OCI-M1 (cell line): ENCODE results near the gene LIN28A.

ENCODE experiments used
- DNase-seq: peaks from one replicate; lab custom pipeline; 2025; lab: John Stamatoyannopoulos, UW

Gene LIN28A

GRCh38 chr1:26434161-26434752, 23.6 kb downstream of the LIN28A start:
- no peak for DNase-seq

- no peak for DNase-seq
Measured at GRCh38 chr1:26438041-26438440, 27.4 kb downstream of the LIN28A start.

GRCh38 chr1:26440259-26440658, 29.6 kb downstream of the LIN28A start:
- DNase-seq: no peak

- no peak for DNase-seq
Measured at GRCh38 chr1:26449868-26450267, 39.3 kb downstream of the LIN28A start.

- DNase-seq: peak; percentile 20
Measured at GRCh38 chr1:26450908-26451307, 40.3 kb downstream of the LIN28A start.

GRCh38 chr1:26452459-26453183, 42.0 kb downstream of the LIN28A start:
- DNase-seq: no peak

- DNase-seq: no peak
Measured at GRCh38 chr1:26459148-26459547, 48.5 kb downstream of the LIN28A start.

GRCh38 chr1:26459573-26460031, 49.0 kb downstream of the LIN28A start:
- no peak for DNase-seq

GRCh38 chr1:26468911-26469310, 58.3 kb downstream of the LIN28A start:
- no peak for DNase-seq

GRCh38 chr1:26469558-26469957, 58.9 kb downstream of the LIN28A start:
- DNase-seq: no peak

GRCh38 chr1:26470878-26471497, 60.4 kb downstream of the LIN28A start:
- peak; percentile 50 for DNase-seq

GRCh38 chr1:26471498-26472319, 61.1 kb downstream of the LIN28A start:
- DNase-seq: peak; percentile 93

GRCh38 chr1:26472320-26472900, 61.8 kb downstream of the LIN28A start, which contains the start of gene HMGN2:
Gene HMGN2 (plus strand): TSS chr1:26472440. CDS start chr1:26472613, 173 bp downstream.
- DNase-seq: peak; percentile 95

GRCh38 chr1:26472901-26473845, 62.6 kb downstream of the LIN28A start:
- DNase-seq: peak; percentile 96

- no peak for DNase-seq
Measured at GRCh38 chr1:26474818-26475217, 64.2 kb downstream of the LIN28A start.

- DNase-seq: no peak
Measured at GRCh38 chr1:26475989-26476388, 65.4 kb downstream of the LIN28A start.

GRCh38 chr1:26476958-26477357, 66.3 kb downstream of the LIN28A start:
- DNase-seq: no peak

GRCh38 chr1:26477446-26478152, 67.0 kb downstream of the LIN28A start:
- DNase-seq: no peak

- no peak for DNase-seq
Measured at GRCh38 chr1:26478159-26478558, 67.5 kb downstream of the LIN28A start.

GRCh38 chr1:26478988-26479387, 68.4 kb downstream of the LIN28A start:
- no peak for DNase-seq
